GM18505 (cell line): ENCODE results near the gene DCAF11.

Experiments used
- ATAC-seq: cut with Tn5 transposase; IDR thresholded peaks from one replicate; pipeline ENCODE4 v1.9.1; 2021; ENCODE audit not compliant: unreplicated experiment
- POLR2A ChIP-seq: IDR thresholded peaks from 4 replicates; pipeline ENCODE4 v1.6.1; 2011; ENCODE audit warnings: borderline replicate concordance; ENCODE audit not compliant: insufficient read depth, insufficient read length; ENCODE audit errors: extremely low read depth

DCAF11 gene

GRCh38 chr14:24150567-24150966, 36.0 kb downstream of the DCAF11 start:
- no peak for ATAC-seq
- no peak for TF ChIP-seq POLR2A

GRCh38 chr14:24150993-24151392, 36.4 kb downstream of the DCAF11 start:
- no peak for TF ChIP-seq POLR2A
- no peak for ATAC-seq

- no peak for TF ChIP-seq POLR2A
- ATAC-seq: no peak
Measured at GRCh38 chr14:24151404-24152080, 37.0 kb downstream of the DCAF11 start.

GRCh38 chr14:24155100-24155499, 40.5 kb downstream of the DCAF11 start:
- no peak for TF ChIP-seq POLR2A
- no peak for ATAC-seq

GRCh38 chr14:24156840-24157239, 42.3 kb downstream of the DCAF11 start:
- ATAC-seq: no peak
- TF ChIP-seq POLR2A: no peak

- no peak for ATAC-seq
- TF ChIP-seq POLR2A: no peak
Measured at GRCh38 chr14:24157331-24157730, 42.8 kb downstream of the DCAF11 start.

- peak; percentile 20 for TF ChIP-seq POLR2A
- no peak for ATAC-seq
Measured at GRCh38 chr14:24159777-24160498, 45.4 kb downstream of the DCAF11 start.

- no peak for TF ChIP-seq POLR2A
- ATAC-seq: peak; percentile 3
Measured at GRCh38 chr14:24160499-24160849, 45.9 kb downstream of the DCAF11 start.

GRCh38 chr14:24160850-24161804, 46.5 kb downstream of the DCAF11 start, which contains the start of gene IRF9:
TSS of gene IRF9 (plus strand) at chr14:24161265. CDS start at chr14:24162145, 880 bp downstream.
- peak; percentile 81 for ATAC-seq
- peak; percentile 98 for TF ChIP-seq POLR2A

- no peak for TF ChIP-seq POLR2A
- ATAC-seq: no peak
Measured at GRCh38 chr14:24162093-24162492, 47.5 kb downstream of the DCAF11 start.

- no peak for ATAC-seq
- TF ChIP-seq POLR2A: no peak
Measured at GRCh38 chr14:24164518-24164991, 50.0 kb downstream of the DCAF11 start.

GRCh38 chr14:24165785-24166184, 51.2 kb downstream of the DCAF11 start:
- peak; percentile 35 for TF ChIP-seq POLR2A
- no peak for ATAC-seq

- ATAC-seq: no peak
- TF ChIP-seq POLR2A: no peak
Measured at GRCh38 chr14:24167469-24168114, 53.0 kb downstream of the DCAF11 start.
